GM19193 (cell line): ENCODE data around the gene ATIC.

Experiments
- POLR2A ChIP-seq: IDR thresholded peaks from 4 replicates; pipeline ENCODE4 v1.6.1; 2011; ENCODE audit not compliant: insufficient read depth, insufficient read length; ENCODE audit errors: extremely low read depth

ATIC gene

DNA sequence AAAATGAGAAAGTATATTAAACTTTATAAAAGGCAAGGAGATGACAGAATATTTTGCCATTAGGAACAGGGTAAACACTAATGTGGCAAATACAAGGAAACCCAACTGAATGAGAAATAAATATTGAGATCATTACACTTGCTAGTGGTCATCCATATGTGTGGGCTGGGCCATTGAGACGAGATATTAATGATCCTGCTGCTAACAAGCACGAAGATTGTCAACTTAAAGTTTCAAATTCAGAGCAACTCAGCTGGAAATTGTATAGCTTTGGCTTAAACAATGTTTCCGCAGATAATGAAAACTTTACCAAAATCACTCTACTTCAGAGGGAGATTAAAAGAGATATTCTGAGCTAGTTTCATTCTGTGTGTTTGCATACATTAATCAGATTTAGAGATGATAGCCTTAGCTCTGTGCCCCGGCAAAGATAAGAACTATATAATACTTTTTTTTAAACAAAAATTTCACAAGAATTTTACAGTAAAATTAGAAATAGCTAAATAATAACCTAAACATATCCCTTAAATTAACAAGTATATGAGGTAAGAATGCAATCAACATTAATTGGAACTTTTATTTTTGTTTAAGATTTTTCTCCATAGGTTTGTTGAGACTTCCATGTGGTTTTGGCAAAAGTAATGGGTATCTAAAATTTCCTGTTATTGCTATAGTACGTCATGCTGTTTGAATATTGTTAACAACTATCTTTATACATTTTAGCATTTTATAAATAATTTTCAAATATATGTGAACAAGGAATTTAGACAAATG, 84.0 kb downstream of the ATIC start:
- no peak for TF ChIP-seq POLR2A

DNA sequence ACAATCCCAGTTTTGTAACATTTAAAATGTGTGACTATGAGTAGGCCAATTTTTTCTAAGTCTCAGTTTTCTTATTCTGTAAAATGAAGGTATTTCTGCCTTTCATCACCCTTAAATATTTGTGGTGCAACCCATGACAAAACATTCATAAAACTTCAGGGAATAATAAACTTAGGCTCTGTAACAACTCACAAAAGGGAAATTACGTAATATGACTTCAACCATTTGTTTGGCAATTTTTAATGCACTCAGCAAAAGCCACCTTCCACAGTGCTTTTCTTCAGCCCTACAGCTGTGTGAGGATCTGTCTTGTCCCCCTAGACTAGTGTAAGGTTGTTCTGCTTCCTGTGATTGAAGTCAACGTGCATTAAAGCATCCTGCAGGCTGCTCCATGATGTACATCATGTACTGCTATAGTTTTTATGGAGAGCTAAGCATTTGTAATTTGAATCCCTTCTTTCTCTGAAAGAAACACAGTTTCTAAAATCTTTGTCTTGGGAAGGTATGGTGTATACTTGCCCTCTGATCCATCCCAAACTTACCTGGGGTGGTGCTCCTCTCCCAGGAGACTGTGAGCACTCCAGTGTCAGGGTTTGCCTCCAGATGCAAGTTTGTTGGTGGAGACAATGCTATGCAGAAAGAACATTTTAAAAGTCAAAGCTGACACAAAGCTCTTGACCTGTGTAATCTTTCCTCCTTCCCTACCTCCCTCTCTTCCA, 84.9 kb downstream of the ATIC start:
- no peak for TF ChIP-seq POLR2A

DNA sequence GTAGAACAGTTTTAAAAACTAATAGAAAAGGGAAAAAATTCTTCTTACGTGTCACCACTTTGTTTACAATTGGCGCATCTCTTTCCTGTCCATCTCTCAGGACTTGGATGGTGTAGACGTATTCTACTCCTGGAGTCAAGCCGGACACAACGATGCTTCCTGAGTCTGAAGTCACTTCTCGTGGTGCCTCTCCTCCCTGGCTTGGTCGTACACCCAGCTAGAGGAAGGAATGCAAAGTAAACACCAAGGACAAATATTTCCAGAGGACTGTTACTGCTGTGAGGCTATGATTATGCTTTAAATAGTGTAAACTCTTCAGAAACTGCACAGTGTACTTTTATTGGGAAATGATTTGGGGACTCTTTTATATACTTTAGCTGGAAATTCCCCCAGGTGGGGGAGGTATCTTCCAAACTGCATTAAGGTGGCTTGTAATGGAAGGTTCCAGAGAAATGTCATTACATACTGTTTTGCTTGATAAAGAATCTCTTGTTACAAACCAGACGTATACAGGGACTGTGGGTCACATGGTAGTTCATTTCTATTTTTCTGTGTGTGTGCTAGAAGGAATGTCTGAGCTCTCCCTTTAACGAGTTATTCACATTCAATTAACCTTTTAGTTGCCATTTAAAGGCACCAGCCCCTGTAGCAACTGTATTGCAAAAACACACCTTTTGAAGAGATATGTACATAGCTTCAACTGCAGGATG, 85.9 kb downstream of the ATIC start:
- TF ChIP-seq POLR2A, result no peak

DNA sequence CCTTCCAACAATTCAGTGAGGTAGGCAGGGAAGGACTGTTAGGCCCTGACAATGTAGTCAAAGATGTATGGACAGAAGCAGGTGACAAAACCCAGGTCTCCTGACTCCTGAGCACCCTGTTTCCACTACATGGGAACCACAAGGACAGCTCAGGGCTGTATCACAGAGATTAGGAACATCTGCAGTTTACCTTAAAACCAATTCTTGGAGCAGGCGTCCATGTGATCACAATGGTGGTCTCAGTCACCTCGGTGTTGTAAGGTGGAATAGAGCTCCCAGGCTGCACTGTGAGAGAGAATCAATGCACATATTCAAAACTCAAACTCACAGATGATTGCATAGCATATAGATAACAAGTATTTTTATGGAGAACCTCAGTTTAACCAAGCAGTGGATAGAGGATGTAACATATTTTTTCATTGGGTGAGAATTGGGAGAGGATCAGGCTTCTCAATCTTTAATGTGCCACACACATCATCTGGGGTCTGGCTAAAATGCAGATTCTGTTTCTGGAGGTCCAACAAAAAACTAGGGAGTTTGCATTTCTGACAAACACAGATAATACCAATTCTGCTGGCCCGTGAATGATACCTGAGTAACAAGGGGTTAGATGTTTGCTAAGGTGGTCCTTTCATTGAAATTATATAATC, 87.3 kb downstream of the ATIC start:
- no peak for TF ChIP-seq POLR2A
